CD8-positive, alpha-beta memory T cell (primary cell): ENCODE measurements around the gene CASP7. TPM values are rescaled to one million over a fixed set of nuclear protein-coding genes. Genes with fewer than 3 reads are reported as not detected.

Experiments used
- CTCF ChIA-PET: fragments of 350-600 bp; sonication (Branson Sonifier 250); formaldehyde crosslinking; loops from one replicate; lab custom pipeline; 2021; ENCODE audit warnings: antibody characterized with exemption; lab: Charles Lee
- POLR2A ChIA-PET: fragments of 350-600 bp; sonication (Branson Sonifier 250); formaldehyde crosslinking; loops from one replicate; lab custom pipeline; 2021; ENCODE audit warnings: antibody characterized with exemption; lab: Charles Lee
- DNase-seq, 5 donors: peaks; one replicate each; pipeline versions ENCODE4 v3.0.0 to v3.0.0-alpha.2; 2020 to 2022; ENCODE audit warnings: mixed read lengths in 1 of 5
- H3K27ac ChIP-seq: one replicate; pipeline ENCODE4 v1.7.0; 2013; ENCODE audit warnings: low read depth, mild to moderate bottlenecking, low read length, moderate library complexity
- H3K27me3 ChIP-seq: 2 replicates; pipeline ENCODE4 v1.7.0; 2013; ENCODE audit warnings: low read length, mild to moderate bottlenecking; ENCODE audit not compliant: insufficient read depth, poor library complexity, severe bottlenecking
- H3K36me3 ChIP-seq: 2 replicates; pipeline ENCODE4 v1.7.0; 2013; ENCODE audit warnings: mild to moderate bottlenecking, low read length, moderate library complexity; ENCODE audit not compliant: insufficient read depth
- H3K4me1 ChIP-seq: 2 replicates; pipeline ENCODE4 v1.7.0; 2013; ENCODE audit warnings: mild to moderate bottlenecking, low read length, moderate library complexity; ENCODE audit not compliant: insufficient read depth
- H3K4me3 ChIP-seq: 2 replicates; pipeline ENCODE4 v1.7.0; 2013; ENCODE audit warnings: mild to moderate bottlenecking, low read length
- H3K9me3 ChIP-seq: 2 replicates; pipeline ENCODE4 v1.7.0; 2013; ENCODE audit warnings: mild to moderate bottlenecking, low read length
- H3K27ac Mint-ChIP-seq, 8 donors: one replicate each; pipeline ENCODE4 v1.8.0; 2020 to 2021; ENCODE audit warnings: mixed read lengths in 8 of 8, mild to moderate bottlenecking in 6 of 8, inconsistent platforms in 3 of 8, moderate library complexity in 3 of 8
- H3K27me3 Mint-ChIP-seq, 2 donors: one replicate each; pipeline ENCODE4 v1.8.0; 2020 to 2021; ENCODE audit warnings: mixed read lengths in 2 of 2, mild to moderate bottlenecking in 1 of 2, moderate library complexity in 1 of 2
- H3K36me3 Mint-ChIP-seq, 3 donors: one replicate each; pipeline ENCODE4 v1.8.0; 2020 to 2021; ENCODE audit warnings: mixed read lengths in 3 of 3, inconsistent platforms in 1 of 3, mild to moderate bottlenecking in 1 of 3
- H3K4me1 Mint-ChIP-seq, 3 donors: one replicate each; pipeline ENCODE4 v1.8.0; 2020 to 2021; ENCODE audit warnings: mixed read lengths in 3 of 3, inconsistent platforms in 1 of 3, mild to moderate bottlenecking in 1 of 3
- H3K4me3 Mint-ChIP-seq, 7 donors: one replicate each; pipeline ENCODE4 v1.8.0; 2020 to 2021; ENCODE audit warnings: mixed read lengths in 7 of 7, mild to moderate bottlenecking in 6 of 7, moderate library complexity in 4 of 7, inconsistent platforms in 2 of 7
- H3K9me3 Mint-ChIP-seq, 5 donors: one replicate each; pipeline ENCODE4 v1.8.0; 2020 to 2022; ENCODE audit warnings: mixed read lengths in 5 of 5, mild to moderate bottlenecking in 3 of 5, moderate library complexity in 2 of 5, inconsistent platforms in 1 of 5
- polyA plus RNA-seq: library from polyadenylated mRNA; unstranded; fragments of 300-500 nt; fragmentation: Illumina TruSeq; gene quantifications from one replicate; pipeline ENCODE4 v1.2.3, GENCODE V29; 2021
- total RNA-seq, 2 experiments: library from RNA; stranded (reverse); gene quantifications; one replicate each; pipeline ENCODE4 v1.2.3, GENCODE V29; 2021

The CASP7 gene
- total and polyA plus RNA-seq, 3 experiments from 2014 or later, result 21.4 to 29.4 (median 23.4) TPM

- no peak overlapping the region for H3K4me3 ChIP-seq
- CTCF ChIA-PET, result no interaction called here
- Mint-ChIP-seq H3K4me1 (no peaks in the 10 kb centered on the region), H3K36me3 (peaks cover 0 to 12% (median 0%) of the 10 kb centered on the region in 3 donors), H3K4me3 (no peak overlapping the region), H3K9me3 (peaks cover 0 to 5% (median 0%) of the 10 kb centered on the region in 5 donors), H3K27me3 (peaks cover 0 to under 1% of the 10 kb centered on the region in 2 donors), H3K27ac (no peak overlapping the region)
- H3K9me3 ChIP-seq, result no peaks in the 10 kb centered on the region
- H3K36me3 ChIP-seq, result no peaks in the 10 kb centered on the region
- POLR2A ChIA-PET, result no interaction called here
- no peaks in the 10 kb centered on the region for H3K4me1 ChIP-seq
- no peaks in the 10 kb centered on the region for H3K27me3 ChIP-seq
- no peak for DNase-seq
- no peak overlapping the region for H3K27ac ChIP-seq
Observed at GRCh38 chr10:113736576-113736975, 56.9 kb downstream of the CASP7 start.

- Mint-ChIP-seq H3K9me3 (peaks cover 0 to 5% (median 0%) of the 10 kb centered on the region in 5 donors), H3K27me3 (peaks cover 3 to 14% of the 10 kb centered on the region in 2 donors), H3K4me1 (no peaks in the 10 kb centered on the region), H3K27ac (no peak overlapping the region), H3K4me3 (no peak overlapping the region), H3K36me3 (no peaks in the 10 kb centered on the region)
- Histone ChIP-seq H3K9me3 (no peaks in the 10 kb centered on the region), H3K27ac (no peak overlapping the region), H3K27me3 (no peaks in the 10 kb centered on the region), H3K4me1 (no peaks in the 10 kb centered on the region), H3K4me3 (no peak overlapping the region), H3K36me3 (no peaks in the 10 kb centered on the region)
- ChIA-PET POLR2A (no interaction called here), CTCF (no interaction called here)
- no peak for DNase-seq
Observed at GRCh38 chr10:113739031-113739430, 59.3 kb downstream of the CASP7 start.

- Histone ChIP-seq H3K4me1 (no peaks in the 10 kb centered on the region), H3K4me3 (no peak overlapping the region), H3K27ac (no peak overlapping the region), H3K9me3 (no peaks in the 10 kb centered on the region), H3K27me3 (no peaks in the 10 kb centered on the region), H3K36me3 (no peaks in the 10 kb centered on the region)
- peak overlapping the region in 1 of 8 donors; percentile 84 for H3K27ac Mint-ChIP-seq
- no peaks in the 10 kb centered on the region for H3K36me3 Mint-ChIP-seq
- POLR2A ChIA-PET, result interaction anchor here (0.6 kb wide), 1 partner anchor 119 kb away, joined by 6 read pairs; no protein-coding TSS in a partner anchor
- CTCF ChIA-PET, result interaction anchor here (1.2 kb wide), 1 partner anchor 15 kb away, joined by 3 read pairs; no protein-coding TSS in a partner anchor
- peaks cover 7 to 19% of the 10 kb centered on the region in 2 donors for H3K27me3 Mint-ChIP-seq
- no peak overlapping the region for H3K4me3 Mint-ChIP-seq
- no peaks in the 10 kb centered on the region for H3K4me1 Mint-ChIP-seq
- H3K9me3 Mint-ChIP-seq, result peaks cover 0 to 5% (median 0%) of the 10 kb centered on the region in 5 donors
- DNase-seq, result no peak
Observed at GRCh38 chr10:113739577-113739976, 59.9 kb downstream of the CASP7 start.

GRCh38 chr10:113740850-113741249, 61.1 kb downstream of the CASP7 start:
- no peak overlapping the region for H3K4me3 ChIP-seq
- no peak overlapping the region for H3K4me3 Mint-ChIP-seq
- CTCF ChIA-PET, result interaction anchor here (1.2 kb wide), 1 partner anchor 16 kb away, joined by 3 read pairs; no protein-coding TSS in a partner anchor

GRCh38 chr10:113742466-113742865, 62.8 kb downstream of the CASP7 start:
- no peak for DNase-seq
- Mint-ChIP-seq H3K4me3 (no peak overlapping the region), H3K27ac (no peak overlapping the region), H3K27me3 (peaks cover 9 to 28% of the 10 kb centered on the region in 2 donors), H3K36me3 (peaks cover 0 to 2% (median 0%) of the 10 kb centered on the region in 3 donors), H3K9me3 (peaks cover 0 to 5% (median 0%) of the 10 kb centered on the region in 5 donors), H3K4me1 (no peaks in the 10 kb centered on the region)
- Histone ChIP-seq H3K27me3 (no peaks in the 10 kb centered on the region), H3K36me3 (no peaks in the 10 kb centered on the region), H3K27ac (no peak overlapping the region), H3K4me3 (no peak overlapping the region), H3K9me3 (no peaks in the 10 kb centered on the region), H3K4me1 (no peaks in the 10 kb centered on the region)
- POLR2A ChIA-PET, result interaction anchor here (0.6 kb wide), 1 partner anchor 432 kb away, joined by 3 read pairs; the partner anchor contains the start of gene CCDC186
- CTCF ChIA-PET, result no interaction called here

More at GRCh38 chr10:113740850-113741249, 61.1 kb downstream of the CASP7 start:
- H3K27me3 ChIP-seq, result no peaks in the 10 kb centered on the region
- no peak overlapping the region for H3K27ac ChIP-seq
- POLR2A ChIA-PET, result interaction anchor here (0.7 kb wide), 1 partner anchor 21 kb away, joined by 3 read pairs; no protein-coding TSS in a partner anchor
- Mint-ChIP-seq H3K27me3 (peaks cover 9 to 28% of the 10 kb centered on the region in 2 donors), H3K36me3 (peaks cover 0 to under 1% (median 0%) of the 10 kb centered on the region in 3 donors), H3K9me3 (peaks cover 0 to 5% (median 0%) of the 10 kb centered on the region in 5 donors), H3K4me1 (no peaks in the 10 kb centered on the region), H3K27ac (no peak overlapping the region)
- H3K4me1 ChIP-seq, result no peaks in the 10 kb centered on the region
- H3K36me3 ChIP-seq, result no peaks in the 10 kb centered on the region
- no peaks in the 10 kb centered on the region for H3K9me3 ChIP-seq
- DNase-seq, result no peak

- Histone ChIP-seq H3K27ac (no peak overlapping the region), H3K4me1 (no peaks in the 10 kb centered on the region), H3K27me3 (no peaks in the 10 kb centered on the region), H3K4me3 (no peak overlapping the region), H3K9me3 (no peaks in the 10 kb centered on the region), H3K36me3 (no peaks in the 10 kb centered on the region)
- ChIA-PET POLR2A (no interaction called here), CTCF (no interaction called here)
- peaks cover 0 to 5% (median 0%) of the 10 kb centered on the region in 5 donors for H3K9me3 Mint-ChIP-seq
- H3K27me3 Mint-ChIP-seq, result peaks cover 9 to 28% of the 10 kb centered on the region in 2 donors
- H3K36me3 Mint-ChIP-seq, result peaks cover 0 to 2% (median 0%) of the 10 kb centered on the region in 3 donors
- H3K4me1 Mint-ChIP-seq, result no peaks in the 10 kb centered on the region
- H3K4me3 Mint-ChIP-seq, result no peak overlapping the region
- H3K27ac Mint-ChIP-seq, result no peak overlapping the region
- DNase-seq, result no peak
Observed at GRCh38 chr10:113743594-113743993, 63.9 kb downstream of the CASP7 start.

- Mint-ChIP-seq H3K27ac (no peak overlapping the region), H3K4me1 (no peaks in the 10 kb centered on the region), H3K4me3 (no peak overlapping the region), H3K9me3 (peaks cover 0 to 3% (median 0%) of the 10 kb centered on the region in 5 donors), H3K27me3 (peaks cover 14 to 28% of the 10 kb centered on the region in 2 donors), H3K36me3 (peaks cover 0 to 2% (median 0%) of the 10 kb centered on the region in 3 donors)
- DNase-seq, result no peak
- Histone ChIP-seq H3K4me1 (no peaks in the 10 kb centered on the region), H3K27ac (no peak overlapping the region), H3K9me3 (no peaks in the 10 kb centered on the region), H3K27me3 (no peaks in the 10 kb centered on the region), H3K36me3 (no peaks in the 10 kb centered on the region), H3K4me3 (no peak overlapping the region)
- POLR2A ChIA-PET, result no interaction called here
- CTCF ChIA-PET, result no interaction called here
Observed at GRCh38 chr10:113745374-113745773, 65.7 kb downstream of the CASP7 start.

GRCh38 chr10:113746217-113746957, 66.7 kb downstream of the CASP7 start:
- Histone ChIP-seq H3K27me3 (no peaks in the 10 kb centered on the region), H3K4me1 (no peaks in the 10 kb centered on the region), H3K9me3 (no peaks in the 10 kb centered on the region), H3K36me3 (no peaks in the 10 kb centered on the region), H3K27ac (no peak overlapping the region), H3K4me3 (no peak overlapping the region)
- Mint-ChIP-seq H3K27ac (no peak overlapping the region), H3K4me3 (no peak overlapping the region), H3K9me3 (peaks cover 0 to 2% (median 0%) of the 10 kb centered on the region in 5 donors), H3K27me3 (peaks cover 16 to 29% of the 10 kb centered on the region in 2 donors), H3K36me3 (peaks cover 0 to 2% (median 0%) of the 10 kb centered on the region in 3 donors), H3K4me1 (no peaks in the 10 kb centered on the region)
- CTCF ChIA-PET, result no interaction called here
- no peak for DNase-seq
- POLR2A ChIA-PET, result no interaction called here
